ENCODE measurements around the gene HOXA7.

The HOXA7 gene

GRCh38 chr7:27193335-27194001, 37.0 kb upstream of the HOXA7 start:
- DNase-seq (ENCODE audit: low spot score): no peak

- DNase-seq (ENCODE audit: low spot score): no peak
Measured at GRCh38 chr7:27192546-27193334, 36.3 kb upstream of the HOXA7 start.

- no peak for DNase-seq (ENCODE audit: low spot score)
Measured at GRCh38 chr7:27191833-27192545, 35.5 kb upstream of the HOXA7 start.

GRCh38 chr7:27191161-27191731, 34.8 kb upstream of the HOXA7 start:
- no peak for DNase-seq (ENCODE audit: low spot score)

GRCh38 chr7:27189997-27190748, 33.7 kb upstream of the HOXA7 start:
- DNase-seq (ENCODE audit: low spot score): no peak

- DNase-seq (ENCODE audit: low spot score): no peak
Measured at GRCh38 chr7:27189295-27189996, 33.0 kb upstream of the HOXA7 start.

GRCh38 chr7:27188386-27189294, 32.2 kb upstream of the HOXA7 start:
- no peak for DNase-seq (ENCODE audit: low spot score)

- no peak for DNase-seq (ENCODE audit: low spot score)
Measured at GRCh38 chr7:27187475-27188385, 31.3 kb upstream of the HOXA7 start.

GRCh38 chr7:27186668-27187474, 30.4 kb upstream of the HOXA7 start:
- no peak for DNase-seq (ENCODE audit: low spot score)

- DNase-seq (ENCODE audit: low spot score): no peak
Measured at GRCh38 chr7:27185854-27186667, 29.6 kb upstream of the HOXA7 start.

- DNase-seq (ENCODE audit: low spot score): no peak
Measured at GRCh38 chr7:27185013-27185853, 28.8 kb upstream of the HOXA7 start, which contains the start of gene HOXA11. Gene HOXA11 (minus strand): TSS chr7:27185232. CDS start chr7:27185144, 88 bp downstream.

GRCh38 chr7:27184337-27185012, 28.0 kb upstream of the HOXA7 start:
- DNase-seq (ENCODE audit: low spot score): no peak

GRCh38 chr7:27183682-27184336, 27.3 kb upstream of the HOXA7 start:
- DNase-seq (ENCODE audit: low spot score): no peak

GRCh38 chr7:27182861-27183681, 26.6 kb upstream of the HOXA7 start:
- DNase-seq (ENCODE audit: low spot score): no peak
